ENCODE measurements around the gene MRPS18A. TPM values are rescaled to one million over a fixed set of nuclear protein-coding genes. Genes with fewer than 3 reads are reported as not detected.

MRPS18A gene
- total and polyA plus RNA-seq, 2 of the 13 experiments (the other 11 are each of a cell fraction or from before 2014, with no cell fraction given), result 87.8 to 89.1 TPM

DNA sequence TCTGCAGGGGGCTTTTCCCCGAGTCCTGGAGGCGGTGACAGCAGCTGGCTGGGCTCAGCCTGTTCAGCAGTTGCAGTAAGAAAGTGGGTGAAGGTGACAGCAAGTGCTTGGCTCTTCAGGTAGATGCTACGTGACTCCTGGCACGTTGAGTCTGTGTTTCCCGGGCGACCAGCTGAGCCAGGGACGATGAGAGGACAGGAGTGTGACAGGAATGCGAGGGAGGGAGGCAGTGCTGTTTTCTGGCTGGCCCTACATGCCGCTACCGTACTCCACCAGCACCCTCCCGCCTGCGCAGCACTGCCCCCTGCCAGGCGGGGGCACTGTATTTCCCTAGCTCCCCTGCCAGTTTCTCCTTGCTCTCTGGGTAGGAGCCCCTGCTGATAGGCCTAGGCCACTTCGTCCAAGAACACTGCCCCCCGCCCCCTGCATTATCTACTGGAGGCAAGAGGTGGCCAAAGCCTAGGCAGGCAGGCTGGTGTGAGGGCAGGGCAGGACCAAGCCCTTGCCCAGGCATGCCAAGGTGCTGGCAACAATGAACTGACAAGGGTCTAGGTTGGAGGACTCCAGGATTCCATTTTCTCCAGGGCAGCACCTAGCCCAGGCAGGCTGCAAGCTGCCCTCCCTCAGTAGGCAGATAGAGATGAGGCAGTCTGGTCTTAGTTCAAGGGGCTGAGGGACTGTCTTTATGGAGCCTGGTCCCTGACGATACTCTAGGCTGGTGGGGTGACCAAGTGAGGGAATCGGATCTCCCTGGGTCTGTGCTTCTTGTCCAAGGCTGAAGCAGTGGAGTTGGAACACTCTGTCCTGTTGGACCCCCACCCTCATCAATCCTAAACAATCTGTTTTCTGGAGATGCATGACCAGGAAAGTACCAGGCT is 19.2 kb downstream of the MRPS18A start (continued):
- TF ChIP-seq, protein P1, sequence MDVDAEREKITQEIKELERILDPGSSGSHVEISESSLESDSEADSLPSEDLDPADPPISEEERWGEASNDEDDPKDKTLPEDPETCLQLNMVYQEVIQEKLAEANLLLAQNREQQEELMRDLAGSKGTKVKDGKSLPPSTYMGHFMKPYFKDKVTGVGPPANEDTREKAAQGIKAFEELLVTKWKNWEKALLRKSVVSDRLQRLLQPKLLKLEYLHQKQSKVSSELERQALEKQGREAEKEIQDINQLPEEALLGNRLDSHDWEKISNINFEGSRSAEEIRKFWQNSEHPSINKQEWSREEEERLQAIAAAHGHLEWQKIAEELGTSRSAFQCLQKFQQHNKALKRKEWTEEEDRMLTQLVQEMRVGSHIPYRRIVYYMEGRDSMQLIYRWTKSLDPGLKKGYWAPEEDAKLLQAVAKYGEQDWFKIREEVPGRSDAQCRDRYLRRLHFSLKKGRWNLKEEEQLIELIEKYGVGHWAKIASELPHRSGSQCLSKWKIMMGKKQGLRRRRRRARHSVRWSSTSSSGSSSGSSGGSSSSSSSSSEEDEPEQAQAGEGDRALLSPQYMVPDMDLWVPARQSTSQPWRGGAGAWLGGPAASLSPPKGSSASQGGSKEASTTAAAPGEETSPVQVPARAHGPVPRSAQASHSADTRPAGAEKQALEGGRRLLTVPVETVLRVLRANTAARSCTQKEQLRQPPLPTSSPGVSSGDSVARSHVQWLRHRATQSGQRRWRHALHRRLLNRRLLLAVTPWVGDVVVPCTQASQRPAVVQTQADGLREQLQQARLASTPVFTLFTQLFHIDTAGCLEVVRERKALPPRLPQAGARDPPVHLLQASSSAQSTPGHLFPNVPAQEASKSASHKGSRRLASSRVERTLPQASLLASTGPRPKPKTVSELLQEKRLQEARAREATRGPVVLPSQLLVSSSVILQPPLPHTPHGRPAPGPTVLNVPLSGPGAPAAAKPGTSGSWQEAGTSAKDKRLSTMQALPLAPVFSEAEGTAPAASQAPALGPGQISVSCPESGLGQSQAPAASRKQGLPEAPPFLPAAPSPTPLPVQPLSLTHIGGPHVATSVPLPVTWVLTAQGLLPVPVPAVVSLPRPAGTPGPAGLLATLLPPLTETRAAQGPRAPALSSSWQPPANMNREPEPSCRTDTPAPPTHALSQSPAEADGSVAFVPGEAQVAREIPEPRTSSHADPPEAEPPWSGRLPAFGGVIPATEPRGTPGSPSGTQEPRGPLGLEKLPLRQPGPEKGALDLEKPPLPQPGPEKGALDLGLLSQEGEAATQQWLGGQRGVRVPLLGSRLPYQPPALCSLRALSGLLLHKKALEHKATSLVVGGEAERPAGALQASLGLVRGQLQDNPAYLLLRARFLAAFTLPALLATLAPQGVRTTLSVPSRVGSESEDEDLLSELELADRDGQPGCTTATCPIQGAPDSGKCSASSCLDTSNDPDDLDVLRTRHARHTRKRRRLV (CRISPR knock-in tag; IDR thresholded peaks at IDR 0.05), result 0 out of 2 replicates have a peak, but pooled peaks have one; percentile 44
- TF ChIP-seq ZNF557 (CRISPR knock-in tag; IDR thresholded peaks at IDR 0.05) (0 out of 2 replicates have a peak, but pooled peaks have one; percentile 80), ZNF496 (CRISPR knock-in tag; IDR thresholded peaks at IDR 0.05; ENCODE audit: insufficient replicate concordance) (no peak), ZNF33B (CRISPR knock-in tag; IDR thresholded peaks at IDR 0.05) (no peak; the same call in 1 of the 2 replicates), FOXM1 (CRISPR knock-in tag; IDR thresholded peaks at IDR 0.05) (no peak), ZFP1 (CRISPR knock-in tag; IDR thresholded peaks at IDR 0.05) (no peak), ZSCAN12 (CRISPR knock-in tag; IDR thresholded peaks at IDR 0.05) (no peak), ZNF263 (CRISPR knock-in tag; IDR thresholded peaks at IDR 0.05) (peak; percentile 49), GATA4 (IDR thresholded peaks at IDR 0.05; ENCODE audit: borderline replicate concordance, low read depth) (no peak), ZNF383 (CRISPR knock-in tag; IDR thresholded peaks at IDR 0.05; ENCODE audit: borderline replicate concordance) (peak; percentile 63; the same call in 1 of the 2 replicates), AKAP8 (CRISPR knock-in tag; IDR thresholded peaks at IDR 0.05) (peak; percentile 99), ZNF333 (CRISPR knock-in tag; IDR thresholded peaks at IDR 0.05; ENCODE audit: borderline replicate concordance) (no peak; the same call in 1 of the 2 replicates), SRSF1 (optimal IDR thresholded peaks at IDR 0.05; ENCODE audit: low read depth, low read length) (peak; percentile 36), NFIC (IDR thresholded peaks at IDR 0.05; ENCODE audit: low read length) (no peak), MYC (CRISPR knock-in tag; IDR thresholded peaks at IDR 0.05; ENCODE audit: borderline replicate concordance) (no peak; the same call in 1 of the 2 replicates)
- TF ChIP-seq, protein P2, sequence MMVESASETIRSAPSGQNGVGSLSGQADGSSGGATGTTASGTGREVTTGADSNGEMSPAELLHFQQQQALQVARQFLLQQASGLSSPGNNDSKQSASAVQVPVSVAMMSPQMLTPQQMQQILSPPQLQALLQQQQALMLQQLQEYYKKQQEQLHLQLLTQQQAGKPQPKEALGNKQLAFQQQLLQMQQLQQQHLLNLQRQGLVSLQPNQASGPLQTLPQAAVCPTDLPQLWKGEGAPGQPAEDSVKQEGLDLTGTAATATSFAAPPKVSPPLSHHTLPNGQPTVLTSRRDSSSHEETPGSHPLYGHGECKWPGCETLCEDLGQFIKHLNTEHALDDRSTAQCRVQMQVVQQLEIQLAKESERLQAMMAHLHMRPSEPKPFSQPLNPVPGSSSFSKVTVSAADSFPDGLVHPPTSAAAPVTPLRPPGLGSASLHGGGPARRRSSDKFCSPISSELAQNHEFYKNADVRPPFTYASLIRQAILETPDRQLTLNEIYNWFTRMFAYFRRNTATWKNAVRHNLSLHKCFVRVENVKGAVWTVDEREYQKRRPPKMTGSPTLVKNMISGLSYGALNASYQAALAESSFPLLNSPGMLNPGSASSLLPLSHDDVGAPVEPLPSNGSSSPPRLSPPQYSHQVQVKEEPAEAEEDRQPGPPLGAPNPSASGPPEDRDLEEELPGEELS (CRISPR knock-in tag; IDR thresholded peaks at IDR 0.05), result peak; percentile 71
- TF ChIP-seq, protein P3, sequence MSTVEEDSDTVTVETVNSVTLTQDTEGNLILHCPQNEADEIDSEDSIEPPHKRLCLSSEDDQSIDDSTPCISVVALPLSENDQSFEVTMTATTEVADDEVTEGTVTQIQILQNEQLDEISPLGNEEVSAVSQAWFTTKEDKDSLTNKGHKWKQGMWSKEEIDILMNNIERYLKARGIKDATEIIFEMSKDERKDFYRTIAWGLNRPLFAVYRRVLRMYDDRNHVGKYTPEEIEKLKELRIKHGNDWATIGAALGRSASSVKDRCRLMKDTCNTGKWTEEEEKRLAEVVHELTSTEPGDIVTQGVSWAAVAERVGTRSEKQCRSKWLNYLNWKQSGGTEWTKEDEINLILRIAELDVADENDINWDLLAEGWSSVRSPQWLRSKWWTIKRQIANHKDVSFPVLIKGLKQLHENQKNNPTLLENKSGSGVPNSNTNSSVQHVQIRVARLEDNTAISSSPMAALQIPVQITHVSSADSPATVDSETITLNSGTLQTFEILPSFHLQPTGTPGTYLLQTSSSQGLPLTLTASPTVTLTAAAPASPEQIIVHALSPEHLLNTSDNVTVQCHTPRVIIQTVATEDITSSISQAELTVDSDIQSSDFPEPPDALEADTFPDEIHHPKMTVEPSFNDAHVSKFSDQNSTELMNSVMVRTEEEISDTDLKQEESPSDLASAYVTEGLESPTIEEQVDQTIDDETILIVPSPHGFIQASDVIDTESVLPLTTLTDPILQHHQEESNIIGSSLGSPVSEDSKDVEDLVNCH (CRISPR knock-in tag; IDR thresholded peaks at IDR 0.05), result peak; percentile 71; the same call in 1 of the 2 replicates
- TF ChIP-seq, protein P4, sequence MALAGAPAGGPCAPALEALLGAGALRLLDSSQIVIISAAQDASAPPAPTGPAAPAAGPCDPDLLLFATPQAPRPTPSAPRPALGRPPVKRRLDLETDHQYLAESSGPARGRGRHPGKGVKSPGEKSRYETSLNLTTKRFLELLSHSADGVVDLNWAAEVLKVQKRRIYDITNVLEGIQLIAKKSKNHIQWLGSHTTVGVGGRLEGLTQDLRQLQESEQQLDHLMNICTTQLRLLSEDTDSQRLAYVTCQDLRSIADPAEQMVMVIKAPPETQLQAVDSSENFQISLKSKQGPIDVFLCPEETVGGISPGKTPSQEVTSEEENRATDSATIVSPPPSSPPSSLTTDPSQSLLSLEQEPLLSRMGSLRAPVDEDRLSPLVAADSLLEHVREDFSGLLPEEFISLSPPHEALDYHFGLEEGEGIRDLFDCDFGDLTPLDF (CRISPR knock-in tag; IDR thresholded peaks at IDR 0.05), result no peak

All from HepG2 (cell line).